IPS DF 6.9 (cell line): ENCODE measurements around the gene ZNF385B.
A peak's percentile ranks its signal among the peaks of the same experiment; 100 is the strongest.

Experiments used
- DNase-seq: peaks from one replicate; pipeline ENCODE4 v3.0.0-alpha.2; 2013; ENCODE audit warnings: low read depth, low spot score
- H3K27ac ChIP-seq: one replicate; pipeline ENCODE4 v1.5.1; 2013; ENCODE audit warnings: low read length, control low read depth
- H3K27me3 ChIP-seq: 2 replicates; pipeline ENCODE4 v1.6.1; 2013; ENCODE audit warnings: mild to moderate bottlenecking, low read length; ENCODE audit not compliant: control insufficient read depth, insufficient read depth
- H3K36me3 ChIP-seq: 2 replicates; pipeline ENCODE4 v1.6.1; 2013; ENCODE audit warnings: low read length; ENCODE audit not compliant: control insufficient read depth, insufficient read depth
- H3K4me1 ChIP-seq: 2 replicates; pipeline ENCODE4 v1.6.1; 2013; ENCODE audit warnings: low read length; ENCODE audit not compliant: control insufficient read depth, insufficient read depth
- H3K4me3 ChIP-seq: 2 replicates; pipeline ENCODE4 v1.5.1; 2013; ENCODE audit warnings: mild to moderate bottlenecking, low read length
- H3K9me3 ChIP-seq: 2 replicates; pipeline ENCODE4 v1.6.1; 2013; ENCODE audit warnings: low read length, inconsistent platforms; ENCODE audit not compliant: control insufficient read depth, insufficient read depth
- WGBS: extraction: QIAGEN DNeasy Blood & Tissue Kit; methylation state at CpG from one replicate; pipeline ENCODE4 v1.1.7; 2013; ENCODE audit warnings: mixed read lengths, missing lambda C conversion rate; ENCODE audit not compliant: insufficient read length, insufficient coverage; 5-methylcytosine and 5-hydroxymethylcytosine counted together

ZNF385B gene

DNA sequence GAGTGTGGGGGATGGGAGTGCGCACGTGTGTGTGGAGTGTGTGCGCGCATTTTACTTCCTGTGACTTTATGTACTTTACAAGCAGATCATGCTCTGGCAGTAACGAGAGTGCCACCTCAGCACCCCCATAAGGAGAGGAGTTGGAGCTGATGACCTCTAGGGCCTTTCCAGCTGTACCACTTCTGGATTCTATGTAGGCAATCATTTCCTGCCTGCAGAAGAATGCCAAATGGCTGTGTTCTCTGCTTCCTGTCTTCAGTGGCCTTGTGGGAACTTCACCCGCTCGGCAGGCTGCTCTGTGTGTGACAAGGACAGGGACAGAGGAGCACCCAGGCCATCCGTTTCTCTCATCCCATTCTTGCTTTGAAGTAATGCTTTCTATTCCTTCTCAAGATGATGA is 22.8 kb upstream of the ZNF385B start:
- H3K27ac ChIP-seq = no peak overlapping the region
- H3K4me1 ChIP-seq = peaks cover 2% of the 10 kb centered on the region
- no peak overlapping the region for H3K4me3 ChIP-seq
- no peak for DNase-seq
- no peaks in the 10 kb centered on the region for H3K36me3 ChIP-seq
- H3K27me3 ChIP-seq = no peaks in the 10 kb centered on the region
- H3K9me3 ChIP-seq = no peaks in the 10 kb centered on the region
- WGBS = no CpG with 5 or more reads among the region's 8 CpGs

DNA sequence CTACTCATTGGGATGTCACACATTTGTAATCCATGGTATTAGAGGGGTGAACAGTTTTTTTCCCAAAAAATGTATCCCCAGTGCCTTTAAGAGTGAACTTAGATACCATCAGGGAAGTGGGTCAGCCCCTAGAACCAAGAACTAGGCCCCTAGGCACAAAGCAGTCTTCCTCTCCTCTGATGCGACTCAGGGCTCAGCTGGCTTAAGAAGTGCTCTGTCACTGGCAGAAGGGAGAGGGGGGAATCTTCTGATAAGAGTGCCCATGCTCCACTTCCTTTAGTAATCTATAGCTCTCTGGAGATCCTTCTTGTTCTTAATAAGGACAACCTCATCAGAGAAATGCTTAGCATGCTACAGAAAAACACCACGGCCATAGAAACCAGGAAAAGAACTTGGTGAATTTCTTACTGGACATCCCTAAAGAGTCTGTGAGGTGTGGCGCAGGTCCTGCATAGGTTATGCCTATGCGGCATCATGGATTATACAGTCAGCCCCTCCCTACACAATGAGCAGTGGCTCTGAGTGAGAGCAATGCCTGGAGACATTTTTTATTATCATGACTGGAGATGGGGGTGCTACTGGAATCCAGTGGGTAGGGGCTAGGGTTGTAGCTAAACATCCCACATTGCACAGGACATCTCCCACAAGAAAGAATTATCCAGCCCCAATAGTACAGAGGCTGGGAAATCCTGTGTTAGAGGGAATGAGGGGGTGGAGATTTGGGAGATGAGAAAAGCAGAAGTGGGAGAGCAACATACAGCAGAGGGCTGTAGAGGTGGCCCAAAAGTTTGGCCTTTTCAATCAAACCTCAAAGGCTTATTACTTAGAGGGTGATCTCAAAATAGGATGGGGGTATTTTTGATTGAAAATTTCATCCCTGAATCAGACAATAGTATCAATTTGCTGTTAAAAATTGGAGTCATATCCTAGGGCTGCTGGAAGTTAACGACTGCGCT is 21.7 kb upstream of the ZNF385B start:
- no peak for DNase-seq
- no peaks in the 10 kb centered on the region for H3K9me3 ChIP-seq
- no peak overlapping the region for H3K4me3 ChIP-seq
- H3K27ac ChIP-seq = no peak overlapping the region
- H3K36me3 ChIP-seq = no peaks in the 10 kb centered on the region
- peaks cover 2% of the 10 kb centered on the region for H3K4me1 ChIP-seq
- no peaks in the 10 kb centered on the region for H3K27me3 ChIP-seq
- no CpG with 5 or more reads among the region's 6 CpGs for WGBS

DNA sequence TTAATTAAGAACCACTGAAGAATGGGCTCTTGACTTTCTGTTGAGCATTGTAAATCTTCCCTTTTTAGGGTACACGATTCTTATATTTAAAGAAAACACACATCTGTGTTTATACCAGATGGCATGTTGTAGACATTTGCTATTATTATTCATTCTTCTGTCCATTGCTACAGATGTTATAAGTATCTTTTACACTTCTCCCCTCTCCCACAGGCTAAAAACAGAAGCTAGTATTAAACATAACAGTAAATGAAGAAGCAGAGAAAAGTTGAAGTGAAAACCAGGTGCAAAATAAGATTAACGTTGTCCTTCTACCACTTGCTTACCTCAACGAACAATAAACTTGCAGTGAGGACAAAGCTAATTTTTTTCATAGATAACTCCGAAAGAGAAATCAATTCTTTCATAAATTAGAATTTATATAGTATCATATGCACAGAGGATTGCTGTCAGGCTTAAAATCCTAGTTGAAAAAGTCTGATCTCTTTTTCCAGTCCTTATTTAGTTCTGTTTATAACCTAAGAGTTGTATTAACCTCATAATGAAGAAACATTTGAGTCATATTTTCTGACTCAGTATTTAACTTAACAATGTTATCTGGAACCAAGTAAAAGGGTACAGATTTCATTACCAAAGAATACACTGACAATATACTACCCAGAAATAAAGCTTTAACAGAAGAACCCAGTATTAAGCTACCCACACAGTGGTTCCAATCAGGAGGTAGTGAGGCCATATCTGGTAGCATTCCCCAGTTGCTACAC is 16.4 kb upstream of the ZNF385B start:
- Histone ChIP-seq H3K27ac (no peak overlapping the region), H3K36me3 (no peaks in the 10 kb centered on the region), H3K4me1 (no peaks in the 10 kb centered on the region), H3K9me3 (no peaks in the 10 kb centered on the region), H3K27me3 (no peaks in the 10 kb centered on the region), H3K4me3 (no peak overlapping the region)
- no CpG with 5 or more reads among the region's 4 CpGs for WGBS
- DNase-seq = no peak

DNA sequence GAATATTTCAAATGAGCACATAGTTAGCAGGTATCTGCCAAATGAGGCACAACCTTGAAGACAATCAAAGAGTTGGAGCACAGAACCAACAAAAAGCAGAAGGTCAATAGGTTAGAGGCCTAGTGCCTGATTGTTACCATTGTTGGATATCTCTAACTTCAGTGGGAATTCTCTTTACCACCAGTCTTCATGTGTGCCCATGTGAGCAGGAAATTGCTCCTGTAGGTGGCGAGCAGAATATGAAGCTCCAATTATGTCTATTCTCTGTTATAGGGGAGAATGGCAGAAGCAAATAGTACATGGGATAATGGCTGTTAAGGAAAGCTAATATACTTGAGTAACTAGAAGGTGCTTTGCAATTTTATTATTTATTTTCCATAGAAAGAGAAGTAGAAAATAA is 14.9 kb upstream of the ZNF385B start:
- Histone ChIP-seq H3K4me1 (no peaks in the 10 kb centered on the region), H3K4me3 (no peak overlapping the region), H3K27me3 (no peaks in the 10 kb centered on the region), H3K9me3 (no peaks in the 10 kb centered on the region), H3K27ac (no peak overlapping the region), H3K36me3 (no peaks in the 10 kb centered on the region)
- WGBS = no CpG with 5 or more reads among the region's 1 CpG
- no peak for DNase-seq

DNA sequence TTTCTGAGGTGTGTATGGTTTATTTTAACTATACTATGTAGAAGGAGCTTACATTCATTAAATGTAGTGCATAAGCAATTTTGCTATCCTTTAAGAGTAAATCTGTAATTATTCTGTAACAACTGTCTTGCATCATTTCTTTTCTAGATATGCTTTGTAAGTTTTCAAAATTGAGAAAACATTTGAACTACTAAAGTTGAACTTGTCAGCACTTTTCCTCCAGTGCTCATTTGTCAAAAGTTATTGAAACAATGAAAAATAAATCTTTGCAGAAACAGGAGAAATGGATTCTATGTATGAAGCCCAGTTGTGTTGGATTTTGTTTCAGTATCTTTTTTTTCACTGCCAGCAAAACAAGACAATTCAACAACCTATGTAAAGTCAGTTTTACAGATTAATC is 14.5 kb upstream of the ZNF385B start:
- no peak overlapping the region for H3K4me3 ChIP-seq
- H3K27ac ChIP-seq = no peak overlapping the region
- no peak for DNase-seq

DNA sequence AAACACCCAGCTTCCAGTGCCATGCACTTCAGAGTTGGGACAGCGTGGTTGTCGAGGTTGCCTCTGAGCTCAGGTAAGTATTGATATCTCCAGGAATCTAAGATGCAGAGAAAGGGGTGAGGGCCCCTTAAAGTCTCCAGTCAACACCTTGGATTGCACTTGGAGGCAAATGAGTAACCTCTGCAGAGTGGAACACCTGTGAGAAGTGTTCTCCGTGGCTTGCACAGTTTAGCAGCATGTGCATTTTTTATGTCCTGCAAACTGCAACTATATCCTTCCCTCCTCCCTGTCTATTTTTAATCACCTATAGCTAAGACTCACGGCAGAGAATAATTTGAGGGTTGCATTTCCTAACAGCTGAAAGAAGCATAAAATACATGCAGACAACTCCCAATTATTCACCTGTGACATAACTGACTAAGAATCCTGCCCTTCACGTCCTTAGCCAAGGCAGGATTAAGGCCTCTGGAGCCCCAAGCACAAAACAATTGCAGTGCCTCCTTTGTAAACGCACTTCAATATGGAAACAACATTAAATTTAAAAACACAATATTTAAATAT is 1.6 kb upstream of the ZNF385B start:
- DNase-seq = no peak
- no peak overlapping the region for H3K4me3 ChIP-seq
- no peaks in the 10 kb centered on the region for H3K4me1 ChIP-seq
- H3K27me3 ChIP-seq = peaks cover 7% of the 10 kb centered on the region
- no CpG with 5 or more reads among the region's 6 CpGs for WGBS
- no peaks in the 10 kb centered on the region for H3K9me3 ChIP-seq
- no peaks in the 10 kb centered on the region for H3K36me3 ChIP-seq
- H3K27ac ChIP-seq = no peak overlapping the region

More for the DNA sequence above, 14.5 kb upstream of the ZNF385B start:
- Histone ChIP-seq H3K9me3 (no peaks in the 10 kb centered on the region), H3K27me3 (no peaks in the 10 kb centered on the region), H3K36me3 (no peaks in the 10 kb centered on the region), H3K4me1 (no peaks in the 10 kb centered on the region)

DNA sequence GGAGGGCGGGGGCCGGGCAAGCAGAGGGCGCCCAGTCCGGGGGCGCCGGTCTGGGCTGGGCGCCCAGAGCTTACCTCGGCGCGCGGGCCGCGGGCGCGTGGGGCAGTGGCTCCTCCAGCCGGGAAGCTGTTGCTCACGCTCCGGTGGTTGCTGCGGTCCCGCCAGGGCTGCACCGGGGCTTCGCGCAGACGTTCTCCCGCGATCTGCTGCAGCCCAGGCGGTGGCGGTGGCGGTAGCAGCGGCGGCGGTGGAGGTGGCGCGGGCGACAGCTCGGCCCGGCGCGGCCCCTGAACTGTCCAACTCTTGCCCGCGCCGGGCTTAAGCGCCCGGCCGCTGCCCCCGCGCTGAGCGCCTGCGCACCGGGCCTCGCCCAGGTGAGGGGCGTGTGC is 391 bp downstream of the ZNF385B start:
- peak overlapping the region; percentile 65; the same call in 1 of the 2 replicates for H3K4me3 ChIP-seq
- peaks cover 7% of the 10 kb centered on the region for H3K27me3 ChIP-seq
- no peak overlapping the region for H3K27ac ChIP-seq
- H3K9me3 ChIP-seq = no peaks in the 10 kb centered on the region
- H3K4me1 ChIP-seq = no peaks in the 10 kb centered on the region
- no CpG with 5 or more reads among the region's 52 CpGs for WGBS
- H3K36me3 ChIP-seq = no peaks in the 10 kb centered on the region
- DNase-seq = peak; percentile 7

DNA sequence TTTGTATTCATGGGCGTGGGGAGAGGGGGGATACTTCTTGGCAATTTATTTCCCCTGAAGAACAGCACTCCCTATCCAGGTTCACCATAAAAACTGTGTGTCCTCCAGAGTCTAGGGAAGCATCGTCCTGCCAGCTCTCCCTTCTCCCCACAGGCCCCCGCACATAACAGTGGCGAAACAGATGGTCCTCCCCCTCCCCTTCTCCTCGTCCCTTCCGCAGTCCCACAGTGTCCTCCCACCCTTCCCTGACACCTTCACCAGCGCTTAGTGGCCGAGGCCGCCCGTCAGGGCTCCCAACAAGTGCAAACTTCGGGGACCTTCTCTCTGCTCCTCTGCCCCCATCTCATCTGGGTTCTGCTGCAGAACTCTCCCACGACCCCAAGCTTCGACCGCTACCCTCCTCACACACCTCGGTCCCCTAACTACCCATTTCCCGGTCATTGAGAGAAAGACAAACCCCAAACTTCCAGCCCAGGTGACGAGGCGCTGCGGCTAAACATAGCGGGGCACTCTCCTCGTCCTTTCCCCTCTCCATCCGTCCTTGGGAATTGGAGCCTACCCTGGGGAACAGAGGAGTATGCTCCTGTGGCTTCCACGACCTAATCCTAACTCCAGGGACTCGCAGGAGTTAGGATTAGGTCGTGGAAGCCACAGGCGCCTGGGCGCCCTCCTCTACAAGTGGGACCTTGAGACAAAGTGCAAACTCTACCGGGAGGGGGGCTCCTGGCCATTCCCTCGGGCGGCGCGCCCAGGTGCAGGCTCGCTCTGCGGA is 971 bp downstream of the ZNF385B start:
- WGBS = no CpG with 5 or more reads among the region's 34 CpGs
- Histone ChIP-seq H3K27ac (no peak overlapping the region), H3K9me3 (no peaks in the 10 kb centered on the region), H3K4me1 (no peaks in the 10 kb centered on the region), H3K27me3 (peaks cover 7% of the 10 kb centered on the region), H3K36me3 (no peaks in the 10 kb centered on the region), H3K4me3 (peak overlapping the region; percentile 65; the same call in 1 of the 2 replicates)
- DNase-seq = peak; percentile 11

DNA sequence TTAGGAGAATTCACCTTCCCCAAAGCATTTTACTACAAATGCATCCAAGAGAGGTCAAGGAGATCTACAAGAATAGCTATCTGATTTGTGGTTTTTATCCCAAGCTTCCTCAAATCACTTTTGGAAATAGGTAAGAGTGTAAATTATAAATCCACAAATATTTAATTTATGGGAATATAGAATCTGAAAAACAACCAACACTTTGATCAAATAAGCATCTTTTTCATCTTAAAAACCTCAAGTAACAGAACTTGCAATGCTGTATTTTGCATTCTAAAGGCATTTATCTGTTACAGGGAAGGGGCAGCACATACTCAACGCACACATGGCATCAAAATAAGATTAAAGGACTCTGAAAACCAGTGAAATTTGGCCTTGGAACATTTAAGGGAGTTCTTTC is 1.9 kb downstream of the ZNF385B start:
- no peaks in the 10 kb centered on the region for H3K9me3 ChIP-seq
- no peak overlapping the region for H3K27ac ChIP-seq
- peaks cover 7% of the 10 kb centered on the region for H3K27me3 ChIP-seq
- no peaks in the 10 kb centered on the region for H3K36me3 ChIP-seq
- DNase-seq = no peak
- H3K4me1 ChIP-seq = no peaks in the 10 kb centered on the region
- WGBS = no CpG with 5 or more reads among the region's 1 CpG
- no peak overlapping the region for H3K4me3 ChIP-seq

DNA sequence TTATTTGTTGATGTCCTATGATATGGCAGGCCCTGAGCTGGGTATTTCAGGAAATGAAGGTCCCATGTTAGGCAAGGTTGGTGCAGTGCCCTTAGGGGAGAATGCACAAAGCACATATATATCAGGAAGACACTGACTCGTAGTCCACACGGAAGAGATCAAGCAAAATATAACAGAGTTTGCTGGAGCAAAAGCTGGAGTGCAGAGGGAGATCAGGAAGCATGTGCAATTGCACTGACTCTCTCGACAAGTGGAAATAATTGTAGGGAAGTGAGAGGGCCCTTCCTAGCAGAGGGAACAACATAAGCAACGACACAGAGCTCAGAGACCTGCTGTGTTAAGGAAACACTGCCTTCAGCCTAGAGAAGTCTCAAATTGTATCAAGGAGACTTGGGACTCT is 4.2 kb downstream of the ZNF385B start:
- DNase-seq = no peak
- no peak overlapping the region for H3K27ac ChIP-seq

More for the DNA sequence above, 4.2 kb downstream of the ZNF385B start:
- Histone ChIP-seq H3K4me1 (no peaks in the 10 kb centered on the region), H3K9me3 (no peaks in the 10 kb centered on the region), H3K4me3 (no peak overlapping the region), H3K36me3 (no peaks in the 10 kb centered on the region), H3K27me3 (peaks cover 3% of the 10 kb centered on the region; the same call in 1 of the 2 replicates)
- no CpG with 5 or more reads among the region's 4 CpGs for WGBS
